ENCODE results near the gene SLC22A4. TPM values are rescaled to one million over a fixed set of nuclear protein-coding genes. Genes with fewer than 3 reads are reported as not detected.
A peak's percentile ranks its signal among the peaks of the same experiment; 100 is the strongest.

The SLC22A4 gene
- polyA plus RNA-seq, 2 of the 4 experiments (the other 2 are of a cell fraction): 3.2 to 4.6 TPM

GRCh38 chr5:132364319-132364718 is 70.1 kb downstream of the SLC22A4 start:
- peak overlapping the region; percentile 81 for H3K4me2 ChIP-seq
- H3K4me1 ChIP-seq: peaks cover 62% of the 10 kb centered on the region
- peak overlapping the region; percentile 26; the same call in 2 of the 3 replicates for H3K4me3 ChIP-seq

More at GRCh38 chr5:132364319-132364718, 70.1 kb downstream of the SLC22A4 start:
- peak; percentile 90 for TF ChIP-seq MAFK (IDR thresholded peaks at IDR 0.05; ENCODE audit: partially characterized antibody)
- no peak for TF ChIP-seq RARB (CRISPR knock-in tag; IDR thresholded peaks at IDR 0.05)
- TF ChIP-seq SREBF2 (IDR thresholded peaks at IDR 0.05): no peak
- no peak for TF ChIP-seq EHMT2 (IDR thresholded peaks at IDR 0.05; ENCODE audit: low read depth)
- TF ChIP-seq ATOH8 (CRISPR knock-in tag; IDR thresholded peaks at IDR 0.05; ENCODE audit: low read depth): 0 out of 2 replicates have a peak, but pooled peaks have one; percentile 23
- TF ChIP-seq E2F6 (IDR thresholded peaks at IDR 0.05; ENCODE audit: borderline replicate concordance, low read depth): no peak
- peak; percentile 76 for TF ChIP-seq FOSL2 (IDR thresholded peaks at IDR 0.05)
- TF ChIP-seq FOSL2 (CRISPR knock-in tag; IDR thresholded peaks at IDR 0.05): peak; percentile 82
- TF ChIP-seq MAX (IDR thresholded peaks at IDR 0.05): peak; percentile 59; the same call in 1 of the 2 replicates
- no peak for TF ChIP-seq CBX8 (IDR thresholded peaks at IDR 0.05)
- TF ChIP-seq EP300 (IDR thresholded peaks at IDR 0.05): peak; percentile 93 to 94
- no peak for TF ChIP-seq ZSCAN20 (CRISPR knock-in tag; IDR thresholded peaks at IDR 0.05)
- TF ChIP-seq HOXB5 (CRISPR knock-in tag; IDR thresholded peaks at IDR 0.05): peak; percentile 47; the same call in 1 of the 2 replicates
- peak; percentile 83 to 89; a peak in 4 of 5 replicates for TF ChIP-seq JUN (IDR thresholded peaks at IDR 0.05)
- no peak for TF ChIP-seq PBX3 (IDR thresholded peaks at IDR 0.05)
- TF ChIP-seq POLR2A (IDR thresholded peaks at IDR 0.05; ENCODE audit: low read length): no peak
- peak; percentile 82 for TF ChIP-seq JUNB (IDR thresholded peaks at IDR 0.05)
- no peak for TF ChIP-seq BHLHE40 (IDR thresholded peaks at IDR 0.05; ENCODE audit: low read depth, low read length)
- TF ChIP-seq RFX5 (IDR thresholded peaks at IDR 0.05): no peak
- peak; percentile 67; the same call in 1 of the 2 replicates for TF ChIP-seq FOXS1 (CRISPR knock-in tag; IDR thresholded peaks at IDR 0.05)
- no peak for TF ChIP-seq FOSB (CRISPR knock-in tag; IDR thresholded peaks at IDR 0.05)
- TF ChIP-seq BCL3 (IDR thresholded peaks at IDR 0.05): peak; percentile 79; the same call in 2 of the 3 replicates
- TF ChIP-seq HEYL (CRISPR knock-in tag; IDR thresholded peaks at IDR 0.05): no peak
- no peak for TF ChIP-seq HOXA7 (CRISPR knock-in tag; IDR thresholded peaks at IDR 0.05)
- peak; percentile 81 for TF ChIP-seq GATA3 (IDR thresholded peaks at IDR 0.05; ENCODE audit: borderline replicate concordance)
- TF ChIP-seq HOXB13 (CRISPR knock-in tag; IDR thresholded peaks at IDR 0.05; ENCODE audit: low read depth): no peak; the same call in 1 of the 2 replicates
- TF ChIP-seq ZC3H11A (IDR thresholded peaks at IDR 0.05): no peak
- peak; percentile 99 to 100 for TF ChIP-seq CEBPB (IDR thresholded peaks at IDR 0.05)
- no peak for TF ChIP-seq EHF (CRISPR knock-in tag; IDR thresholded peaks at IDR 0.05)
- TF ChIP-seq SMC3 (IDR thresholded peaks at IDR 0.05): peak; percentile 16; the same call in 2 of the 3 replicates
- no peak for TF ChIP-seq ELK1 (IDR thresholded peaks at IDR 0.05; ENCODE audit: low read depth, low read length)
- TF ChIP-seq HES2 (IDR thresholded peaks at IDR 0.05): peak; percentile 94
- no peak for TF ChIP-seq TP53 (CRISPR knock-in tag; IDR thresholded peaks at IDR 0.05)
- no peak for TF ChIP-seq ZNF302 (CRISPR knock-in tag; IDR thresholded peaks at IDR 0.05)
- 0 out of 5 replicates have a peak, but pooled peaks of 1 of the 2 experiments have one; percentile 25 for TF ChIP-seq RAD21 (conservative IDR thresholded peaks at IDR 0.05 in 1 of 2, IDR thresholded peaks at IDR 0.05 in 1 of 2)
- TF ChIP-seq CTCF (IDR thresholded peaks at IDR 0.05): no peak
- no peak for TF ChIP-seq HDAC2 (IDR thresholded peaks at IDR 0.05)
- no peak for TF ChIP-seq KDM5A (IDR thresholded peaks at IDR 0.05)
- ATAC-seq (peak; percentile 70 to 83), DNase-seq (ENCODE audit: low read depth in 1 of 2, low spot score in 1 of 2) (peak; percentile 35 to 87), FAIRE-seq (peak; percentile 88)
- WGBS (ENCODE audit: missing lambda C conversion rate): 0% methylated on average over 1 of the region's 1 CpG
- ChIA-PET POLR2A (interaction anchor here (6.7 kb wide), 1 partner anchor 71 kb away, joined by 81 read pairs; the partner anchor contains the start of gene SLC22A4), CTCF (interaction anchor here (1.0 to 2.7 kb wide), 3 partner anchors 11 to 184 kb away, joined by 5 to 9 read pairs (median 9); no protein-coding TSS in a partner anchor)
- H3K9me3 ChIP-seq: peaks cover 7% of the 10 kb centered on the region; the same call in 1 of the 3 replicates
- H3K27ac ChIP-seq: peak overlapping the region; percentile 92 to 94

Data from A549 (cell line).